ENCODE data around the gene HPCAL1. TPM values are rescaled to one million over a fixed set of nuclear protein-coding genes. Genes with fewer than 3 reads are reported as not detected.

HPCAL1 gene
- total and polyA plus RNA-seq, 2 donors (not counting 1 experiment from before 2014, with no cell fraction given) = 60.3 to 65.1 TPM

GRCh38 chr2:10303694-10304378 lies 1.1 kb downstream of the HPCAL1 start:
- ChIA-PET POLR2A (interaction anchor here (0.5 to 5.0 kb wide), 14 partner anchors 10 to 145 kb away, joined by 3 to 62 read pairs (median 4); partner anchors contain the start of gene ODC1), CTCF (interaction anchor here (0.7 to 10.0 kb wide), 18 partner anchors 9 to 231 kb away, joined by 3 to 162 read pairs (median 6); partner anchors contain the start of gene ODC1)
- ATAC-seq (ENCODE audit: low read depth) (peak; percentile 9), DNase-seq (peak; percentile 76)
- Histone ChIP-seq H3K4me2 (replicated peaks; ENCODE audit: low read depth, low read length, poor library complexity, severe bottlenecking) (peak overlapping the region; percentile 79), H3K4me1 (ENCODE audit: control insufficient read depth in 2 of 2, insufficient read depth in 2 of 2, low read length in 2 of 2) (peaks cover 29 to 39% of the 10 kb centered on the region in 2 donors), H3K27me3 (replicated peaks in 1 of 4; ENCODE audit: control extremely low read depth in 1 of 4, control insufficient read depth in 3 of 4, insufficient read depth in 4 of 4, low read length in 3 of 4) (no peaks in the 10 kb centered on the region), H3K79me2 (ENCODE audit: control insufficient read depth, insufficient read depth, low read length) (peaks cover 61% of the 10 kb centered on the region), H2AFZ (ENCODE audit: insufficient read depth, low read depth, low read length, poor library complexity, severe bottlenecking) (peak overlapping the region; percentile 84), H3K4me3 (ENCODE audit: control extremely low read depth in 1 of 5, extremely low read depth in 1 of 5, insufficient read depth in 1 of 5, low read depth in 2 of 5, low read length in 4 of 5) (peak overlapping the region; percentile 67 to 78 (median 76)), H4K20me1 (ENCODE audit: control insufficient read depth, insufficient read depth, low read length, poor library complexity, severe bottlenecking) (peaks cover 57% of the 10 kb centered on the region), H3K27ac (ENCODE audit: low read length in 2 of 2) (no peak overlapping the region), H3K36me3 (replicated peaks in 1 of 2; ENCODE audit: control extremely low read depth in 1 of 2, control insufficient read depth in 1 of 2, extremely low read depth in 1 of 2, insufficient read depth in 2 of 2, low read length in 1 of 2) (no peaks in the 10 kb centered on the region), H3K9me3 (ENCODE audit: control extremely low read depth in 1 of 3, control insufficient read depth in 2 of 3, insufficient read depth in 1 of 3, low read length in 2 of 3) (no peaks in the 10 kb centered on the region), H3K9ac (ENCODE audit: low read length) (peak overlapping the region; percentile 72)
- Mint-ChIP-seq H3K4me1 (peaks cover 57% of the 10 kb centered on the region), H3K9me3 (ENCODE audit: insufficient read depth) (no peaks in the 10 kb centered on the region), H3K27ac (peak overlapping the region; percentile 88), H3K4me3 (peak overlapping the region; percentile 99), H3K27me3 (no peaks in the 10 kb centered on the region)
- under 1% methylated on average over 50 of the region's 53 CpGs for WGBS (ENCODE audit: insufficient coverage)
- intact Hi-C loops (cut with micrococcal nuclease) = loop anchor here (1.0 to 5.0 kb wide), 6 partner anchors 25 to 509 kb away; partner anchors contain the start of genes ODC1, PDIA6 and TAF1B
- TF ChIP-seq CTCF (IDR thresholded peaks at IDR 0.05) = no peak
- no peak for TF ChIP-seq EZH2 (IDR thresholded peaks at IDR 0.05; ENCODE audit: borderline replicate concordance, insufficient read depth, low read depth, low read length, poor library complexity, severe bottlenecking)
